NCI-H1105 (cell line): ENCODE measurements around the gene MYOF.
"Not testable (repeated sequence)": the region's sequence is repeated elsewhere in the genome, so short reads cannot be mapped to it uniquely, and the experiment has no call there.

Source experiments
- DNase-seq: peaks from one replicate; lab custom pipeline; 2025; lab: John Stamatoyannopoulos, UW

The MYOF gene

GRCh38 chr10:93344691-93345090 lies 137.4 kb downstream of the MYOF start:
- no peak for DNase-seq

DNA sequence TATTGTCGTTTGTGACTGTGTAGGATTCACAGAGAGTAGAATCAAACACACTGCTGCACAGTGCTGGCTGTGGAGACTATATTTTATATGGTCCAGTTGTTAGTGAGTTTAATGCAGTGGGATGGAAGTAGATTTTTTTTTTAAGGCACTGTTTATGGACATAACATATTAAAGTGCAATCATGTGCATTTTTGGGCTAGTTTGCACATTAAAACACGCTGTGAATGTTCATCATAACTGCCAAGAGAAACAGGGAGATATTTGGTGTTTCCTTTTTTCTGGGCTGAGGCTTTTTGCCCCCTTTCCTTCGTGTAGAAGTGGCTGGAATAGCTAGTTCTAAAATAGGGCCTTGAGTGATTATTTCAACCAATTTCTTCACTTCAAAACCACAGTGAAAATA lies 139.2 kb downstream of the MYOF start:
- DNase-seq = no peak

- DNase-seq = no peak
Measured at GRCh38 chr10:93342366-93342765, 139.8 kb downstream of the MYOF start.

DNA sequence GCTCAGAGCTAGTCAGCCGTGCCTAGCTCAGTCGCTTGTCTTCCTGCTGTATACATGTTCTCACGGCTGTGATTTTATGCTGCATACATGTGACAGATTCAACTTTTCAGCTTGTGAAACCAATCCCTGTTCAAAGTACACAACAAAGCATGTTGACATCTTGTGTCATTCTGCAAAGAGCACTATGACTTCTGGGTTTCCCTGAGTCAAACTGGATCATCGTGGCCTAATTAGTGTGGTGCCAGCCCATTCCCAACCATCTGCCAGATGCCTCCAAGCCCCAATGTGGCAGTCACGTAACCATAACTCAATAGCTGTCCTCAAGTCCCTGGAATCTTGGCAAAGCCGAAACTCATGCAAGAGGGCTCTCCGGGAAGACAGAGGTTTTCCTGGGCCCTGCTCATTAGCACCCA lies 144.8 kb downstream of the MYOF start:
- DNase-seq = no peak

DNA sequence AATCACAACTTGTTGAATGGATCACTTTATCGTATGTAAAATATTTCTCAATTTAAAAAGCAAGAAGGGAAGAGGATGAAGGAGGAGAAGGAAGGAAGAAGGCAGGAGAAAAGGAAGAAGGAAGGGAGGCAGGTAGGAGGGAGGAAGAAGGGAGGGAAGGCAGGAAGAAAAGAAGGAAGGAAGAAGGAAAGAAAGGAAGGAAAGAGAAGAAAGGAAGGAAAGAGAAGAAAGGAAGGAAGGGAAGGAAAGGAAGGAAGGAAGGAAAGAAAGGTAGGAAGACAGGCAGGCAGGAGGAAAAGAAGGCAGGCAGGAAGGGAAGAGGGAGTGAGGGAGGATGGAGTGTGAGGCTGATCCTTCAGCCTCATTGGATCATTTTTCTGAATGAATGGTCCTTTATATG lies 145.5 kb downstream of the MYOF start:
- DNase-seq = no peak

DNA sequence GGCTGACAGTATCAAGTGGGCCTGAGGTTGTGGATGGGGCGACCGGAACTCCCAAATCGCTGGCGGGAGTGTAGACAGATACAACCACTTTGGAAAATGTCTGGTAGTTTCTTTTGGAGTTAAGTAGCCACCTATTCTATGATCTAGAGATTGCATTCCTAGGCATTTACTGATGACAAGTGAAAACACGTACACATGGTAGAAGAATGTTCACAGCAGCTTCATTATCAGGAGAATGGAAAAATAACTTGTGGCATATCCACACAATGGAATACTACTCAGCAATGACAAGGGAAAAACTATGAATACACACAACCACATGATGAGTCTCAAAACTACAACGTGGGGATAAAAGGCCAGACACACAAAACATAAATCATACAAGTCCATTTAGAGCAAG lies 146.0 kb downstream of the MYOF start:
- DNase-seq = no peak

DNA sequence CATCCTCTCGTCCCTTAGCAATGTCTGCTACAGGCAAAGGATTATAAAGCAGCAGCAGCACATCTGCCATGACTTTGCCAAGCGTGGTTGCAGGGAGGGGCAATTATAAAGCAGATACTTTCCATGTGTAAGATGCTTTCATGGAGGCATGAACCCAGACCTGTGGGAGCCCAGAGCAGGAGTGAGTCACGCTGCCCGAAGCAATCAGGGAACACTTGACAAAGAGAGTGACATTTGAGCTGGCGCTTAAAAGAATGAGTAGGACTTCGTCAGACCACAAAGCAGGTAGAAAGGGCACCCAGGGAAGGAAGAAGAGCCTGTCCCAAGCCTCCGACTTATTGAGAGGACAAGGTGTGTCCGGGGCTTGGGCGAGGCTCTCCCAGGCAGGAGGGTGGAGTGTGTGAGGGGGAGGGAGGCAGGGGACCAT lies 147.2 kb downstream of the MYOF start:
- no peak for DNase-seq

GRCh38 chr10:93334181-93334580 lies 148.0 kb downstream of the MYOF start:
- DNase-seq = no peak

GRCh38 chr10:93333278-93333978 lies 148.7 kb downstream of the MYOF start:
- no peak for DNase-seq

- no peak for DNase-seq
Measured at GRCh38 chr10:93330824-93331223, 151.3 kb downstream of the MYOF start.

- peak; percentile 75 for DNase-seq
Measured at GRCh38 chr10:93319896-93320295, 162.2 kb downstream of the MYOF start.

- DNase-seq = no peak
Measured at GRCh38 chr10:93319096-93319495, 163.0 kb downstream of the MYOF start.

- no peak for DNase-seq
Measured at GRCh38 chr10:93315246-93315645, 166.9 kb downstream of the MYOF start.

DNA sequence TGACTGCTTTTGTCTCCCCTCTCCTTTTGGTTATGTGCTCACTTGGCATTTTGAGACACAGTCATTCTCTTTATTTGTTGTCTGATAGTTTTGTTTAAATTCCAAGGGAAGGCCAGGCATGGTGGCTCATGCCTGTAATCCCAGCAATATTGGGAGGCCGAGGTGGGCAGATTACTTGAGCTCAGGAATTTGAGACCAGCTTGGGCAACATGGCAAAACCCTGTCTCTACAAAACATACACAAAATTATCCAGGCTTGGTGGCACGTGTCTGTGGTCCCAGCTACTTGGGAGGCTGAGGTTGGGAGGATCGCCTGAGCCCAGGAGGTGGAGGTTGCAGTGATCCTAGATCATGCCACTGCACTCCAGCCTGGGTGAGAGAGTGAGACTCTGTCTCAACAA lies 167.5 kb downstream of the MYOF start:
- DNase-seq = not testable (repeated sequence)

GRCh38 chr10:93313798-93314197 lies 168.3 kb downstream of the MYOF start:
- no peak for DNase-seq

DNA sequence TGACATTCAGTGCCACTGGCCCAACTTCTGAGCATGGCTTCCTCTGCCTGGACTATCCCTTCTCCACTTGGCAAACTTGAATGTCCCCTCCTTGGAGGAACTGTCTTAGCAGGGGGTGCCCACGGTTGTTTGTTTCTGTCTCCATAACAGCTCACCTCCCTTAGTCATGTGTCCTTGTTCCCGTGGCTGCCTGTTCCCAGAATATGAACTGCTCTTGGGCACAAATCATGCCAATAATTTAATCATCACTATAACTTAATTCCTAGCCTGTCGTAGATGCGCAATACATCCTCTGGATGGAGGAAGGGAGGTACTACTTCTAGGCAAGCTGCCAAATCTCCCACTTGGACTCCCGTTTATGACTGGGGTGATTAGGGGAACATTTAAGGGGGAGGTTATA lies 173.1 kb downstream of the MYOF start:
- no peak for DNase-seq

DNA sequence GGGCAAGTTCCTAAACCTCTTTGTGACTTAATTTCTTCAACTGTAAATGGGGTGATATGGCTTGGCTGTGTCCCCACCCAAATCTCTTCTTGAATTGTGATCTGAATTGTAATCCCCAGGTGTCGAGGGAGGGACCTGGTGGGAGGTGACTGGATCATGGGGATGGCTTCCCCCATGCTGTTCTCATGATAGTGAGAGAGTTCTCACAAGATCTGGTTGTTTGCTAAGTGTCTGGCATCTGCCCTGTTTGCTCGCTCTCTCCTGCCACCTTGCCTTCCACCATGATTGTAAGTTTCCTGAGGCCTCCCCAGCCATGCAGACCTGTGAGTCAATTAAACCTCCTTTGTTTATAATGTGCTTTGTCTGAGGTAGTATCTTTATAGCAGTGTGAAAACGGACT lies 177.0 kb downstream of the MYOF start:
- no peak for DNase-seq

- DNase-seq = no peak
Measured at GRCh38 chr10:93300981-93301380, 181.2 kb downstream of the MYOF start.

DNA sequence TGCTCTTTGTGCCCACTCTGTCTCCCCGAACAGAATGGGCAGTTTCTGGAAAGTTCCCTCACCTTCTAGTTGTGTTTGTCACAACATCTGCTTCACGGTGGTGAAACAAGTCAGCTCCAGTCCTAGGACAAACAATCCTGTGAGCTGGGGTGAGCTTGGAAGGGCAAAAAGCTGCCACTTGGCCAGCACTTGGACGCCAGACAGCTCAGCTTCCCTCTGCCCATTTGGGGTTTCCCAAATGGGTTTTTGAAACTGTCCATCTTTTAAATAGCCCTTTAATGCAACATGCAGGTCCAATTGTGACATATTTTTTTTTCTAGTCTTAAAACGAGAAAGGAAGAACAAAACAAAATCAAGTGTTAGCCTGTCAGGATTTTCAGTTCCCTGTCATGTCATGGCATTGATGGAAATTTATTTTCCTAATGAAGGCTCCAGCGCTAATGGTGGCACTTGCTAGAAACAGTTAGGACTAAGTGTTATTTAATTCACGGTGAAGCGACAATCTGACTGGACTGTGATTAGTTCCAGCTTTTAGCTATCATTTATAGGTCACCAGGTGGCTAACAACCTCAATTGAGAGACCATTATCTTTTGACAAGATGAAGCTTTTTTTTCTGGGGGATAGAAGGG lies 181.7 kb downstream of the MYOF start:
- no peak for DNase-seq

DNA sequence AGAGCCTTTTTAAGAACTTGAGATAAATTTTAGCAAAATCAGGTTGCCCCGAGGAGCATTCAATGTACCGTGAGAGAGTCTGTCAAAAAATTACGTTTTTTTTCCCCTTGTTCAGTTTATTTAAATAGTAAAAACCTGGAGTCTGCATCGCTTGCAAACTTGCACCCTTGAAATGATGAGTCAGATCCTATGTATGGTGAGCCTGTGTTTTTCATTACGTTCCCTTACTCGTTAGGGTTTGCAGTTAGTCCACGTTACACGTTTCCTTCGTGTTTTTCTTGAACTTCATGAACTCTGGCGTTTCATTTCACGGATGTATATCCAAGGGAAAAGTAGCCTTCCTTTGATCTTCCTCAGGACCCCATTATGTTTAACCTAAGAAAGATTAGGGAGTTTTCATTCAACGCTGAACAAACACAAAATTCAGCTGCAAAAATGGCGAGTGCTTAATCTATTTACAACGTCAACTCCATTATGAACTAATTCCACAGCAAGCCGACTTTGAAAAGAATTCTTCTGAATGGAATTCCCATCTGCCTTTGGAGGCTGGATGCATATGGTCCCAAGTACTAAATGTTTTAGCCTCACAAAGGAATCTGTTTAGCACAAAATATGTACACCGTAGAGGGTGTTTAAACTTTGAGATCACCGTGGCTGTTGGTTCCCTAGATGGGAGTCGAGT lies 182.4 kb downstream of the MYOF start:
- no peak for DNase-seq

DNA sequence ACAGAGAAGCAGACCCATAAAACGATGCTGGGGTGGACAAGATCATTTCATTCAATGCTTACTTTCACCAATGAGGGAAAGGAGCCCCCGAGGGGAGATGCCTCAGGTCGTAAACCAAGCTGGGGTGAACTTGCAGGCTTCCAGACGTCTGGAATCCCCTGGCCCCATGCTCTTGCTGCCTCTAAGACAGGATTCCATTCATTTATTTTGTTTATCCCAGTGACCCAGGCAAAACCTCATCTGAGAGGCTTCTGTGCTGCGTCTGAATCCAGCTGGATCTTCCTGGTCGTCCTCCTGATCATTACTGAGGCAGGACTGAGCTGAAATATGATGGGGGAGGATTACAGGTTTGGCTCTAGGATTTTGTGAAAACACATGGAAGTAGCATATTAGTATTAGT lies 182.9 kb downstream of the MYOF start:
- DNase-seq = no peak

DNA sequence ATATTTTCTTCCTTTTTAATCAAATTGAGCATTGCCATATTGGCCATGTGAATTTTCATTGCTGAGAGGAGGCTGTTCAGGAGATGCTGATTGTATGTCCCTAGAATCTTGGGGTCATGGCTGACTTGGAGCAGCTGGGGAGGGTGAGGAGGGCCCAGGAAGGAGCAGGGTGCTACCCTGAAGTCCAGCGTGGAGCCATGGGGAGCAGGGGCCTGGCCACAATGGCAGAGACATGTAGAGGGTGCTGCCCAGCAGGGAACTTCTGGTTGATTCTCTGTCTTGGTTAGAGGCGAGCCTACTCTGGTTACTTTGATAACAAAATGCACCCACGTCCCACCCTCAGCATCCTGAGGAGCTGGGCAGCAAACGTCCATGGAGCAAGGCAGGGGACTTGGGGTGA lies 186.0 kb downstream of the MYOF start:
- DNase-seq = no peak

DNA sequence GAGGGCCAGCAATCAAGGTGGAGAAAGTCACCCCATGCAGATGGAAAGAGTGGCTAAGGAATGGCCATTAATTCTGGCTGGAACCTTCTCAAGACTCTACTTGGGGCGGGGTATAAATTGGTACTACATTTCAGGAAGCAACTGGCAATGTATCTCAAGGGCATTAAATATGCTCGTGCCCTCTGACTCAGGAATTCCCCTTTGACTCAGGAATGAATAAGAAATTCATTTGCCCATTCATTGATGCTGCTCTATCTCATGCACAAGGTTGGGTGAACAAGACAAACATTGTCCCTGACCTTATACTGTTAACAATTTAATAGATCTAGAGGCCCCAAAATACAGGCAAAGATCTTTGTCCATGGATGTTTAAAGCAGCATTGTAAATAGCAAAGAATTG lies 188.1 kb downstream of the MYOF start:
- DNase-seq = no peak
